ENCODE results near the gene ESYT1. TPM values are rescaled to one million over a fixed set of nuclear protein-coding genes. Genes with fewer than 3 reads are reported as not detected.

Gene ESYT1
- total and polyA plus RNA-seq, 9 of the 15 experiments (the other 6 are each of a cell fraction or from before 2014, with no cell fraction given) = 132 to 420 (median 164) TPM

DNA sequence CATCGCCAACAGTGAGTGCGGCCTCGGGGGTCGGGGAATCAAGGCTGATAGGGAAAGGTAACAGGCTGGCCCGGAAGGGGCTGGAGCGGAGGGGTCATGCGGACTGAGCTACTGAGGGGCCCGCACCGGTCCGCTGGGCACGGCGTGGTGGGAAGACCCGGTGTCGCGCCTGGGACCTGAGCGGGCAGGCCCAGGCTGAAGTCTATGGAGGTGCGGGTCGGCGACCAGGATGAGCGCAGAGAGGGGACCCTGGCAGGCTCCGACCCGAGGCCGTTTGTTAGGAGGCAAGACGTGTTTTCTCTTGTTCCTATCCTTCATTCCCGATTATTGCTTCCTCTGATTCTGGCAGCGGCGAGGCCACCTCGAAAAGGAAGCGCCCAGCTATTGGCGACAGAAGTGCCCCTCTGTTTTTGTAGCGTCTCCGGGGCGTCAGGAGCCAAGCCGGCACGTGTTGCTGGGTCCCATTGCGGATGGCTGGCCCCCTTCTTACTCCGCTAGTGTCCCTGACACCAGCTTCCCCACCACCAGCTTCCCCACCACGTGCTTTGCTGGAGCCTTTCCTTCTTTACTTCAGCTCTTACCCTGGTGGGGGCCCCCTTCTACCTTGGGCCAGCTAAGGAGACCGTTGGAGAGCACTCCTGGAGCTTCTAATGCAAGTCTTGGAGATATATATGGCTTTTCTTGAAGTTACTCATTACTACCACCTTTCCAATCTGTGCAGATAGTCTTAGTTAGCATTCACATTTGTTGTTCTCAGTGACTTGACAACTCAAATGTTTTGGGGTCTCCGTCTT lies 23.1 kb upstream of the ESYT1 start (continued):
- TF ChIP-seq, protein P1, sequence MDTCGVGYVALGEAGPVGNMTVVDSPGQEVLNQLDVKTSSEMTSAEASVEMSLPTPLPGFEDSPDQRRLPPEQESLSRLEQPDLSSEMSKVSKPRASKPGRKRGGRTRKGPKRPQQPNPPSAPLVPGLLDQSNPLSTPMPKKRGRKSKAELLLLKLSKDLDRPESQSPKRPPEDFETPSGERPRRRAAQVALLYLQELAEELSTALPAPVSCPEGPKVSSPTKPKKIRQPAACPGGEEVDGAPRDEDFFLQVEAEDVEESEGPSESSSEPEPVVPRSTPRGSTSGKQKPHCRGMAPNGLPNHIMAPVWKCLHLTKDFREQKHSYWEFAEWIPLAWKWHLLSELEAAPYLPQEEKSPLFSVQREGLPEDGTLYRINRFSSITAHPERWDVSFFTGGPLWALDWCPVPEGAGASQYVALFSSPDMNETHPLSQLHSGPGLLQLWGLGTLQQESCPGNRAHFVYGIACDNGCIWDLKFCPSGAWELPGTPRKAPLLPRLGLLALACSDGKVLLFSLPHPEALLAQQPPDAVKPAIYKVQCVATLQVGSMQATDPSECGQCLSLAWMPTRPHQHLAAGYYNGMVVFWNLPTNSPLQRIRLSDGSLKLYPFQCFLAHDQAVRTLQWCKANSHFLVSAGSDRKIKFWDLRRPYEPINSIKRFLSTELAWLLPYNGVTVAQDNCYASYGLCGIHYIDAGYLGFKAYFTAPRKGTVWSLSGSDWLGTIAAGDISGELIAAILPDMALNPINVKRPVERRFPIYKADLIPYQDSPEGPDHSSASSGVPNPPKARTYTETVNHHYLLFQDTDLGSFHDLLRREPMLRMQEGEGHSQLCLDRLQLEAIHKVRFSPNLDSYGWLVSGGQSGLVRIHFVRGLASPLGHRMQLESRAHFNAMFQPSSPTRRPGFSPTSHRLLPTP (IDR thresholded peaks at IDR 0.05; ENCODE audit: borderline replicate concordance, extremely low read depth, insufficient read length) = no peak
- TF ChIP-seq RBBP5 (IDR thresholded peaks at IDR 0.05; ENCODE audit: borderline replicate concordance, insufficient read depth, low read length, poor library complexity, severe bottlenecking) (peak; percentile 49), PRMT5 (CRISPR knock-in tag; IDR thresholded peaks at IDR 0.05) (0 out of 2 replicates have a peak, but pooled peaks have one; percentile 24), MTA1 (IDR thresholded peaks at IDR 0.05; ENCODE audit: borderline replicate concordance) (no peak), THRAP3 (IDR thresholded peaks at IDR 0.05; ENCODE audit: borderline replicate concordance) (peak; percentile 20; the same call in 1 of the 2 replicates), ZNF445 (CRISPR knock-in tag; IDR thresholded peaks at IDR 0.05; ENCODE audit: low read depth) (no peak), USF2 (CRISPR knock-in tag; IDR thresholded peaks at IDR 0.05) (peak; percentile 51; the same call in 1 of the 2 replicates), FOXK2 (conservative IDR thresholded peaks at IDR 0.05 in 1 of 2, IDR thresholded peaks at IDR 0.05 in 1 of 2; ENCODE audit: low read depth in 2 of 2) (0 out of 4 replicates have a peak, but pooled peaks have one; percentile 8 to 11), CCNT2 (IDR thresholded peaks at IDR 0.05; ENCODE audit: borderline replicate concordance, extremely low read depth, insufficient read length, low read depth, low read length) (peak; percentile 17), CTCFL (IDR thresholded peaks at IDR 0.05; ENCODE audit: borderline replicate concordance, insufficient read depth, low read depth, low read length, poor library complexity, severe bottlenecking) (peak; percentile 60), GATAD2A (IDR thresholded peaks at IDR 0.05) (no peak), ZBTB17 (CRISPR knock-in tag; IDR thresholded peaks at IDR 0.05) (0 out of 2 replicates have a peak, but pooled peaks have one; percentile 31), ELF4 (CRISPR knock-in tag; IDR thresholded peaks at IDR 0.05) (no peak), FIP1L1 (IDR thresholded peaks at IDR 0.05; ENCODE audit: low read depth, low read length, poor library complexity, severe bottlenecking) (no peak), ZNF197 (CRISPR knock-in tag; IDR thresholded peaks at IDR 0.05; ENCODE audit: low read depth) (no peak)
- TF ChIP-seq, protein P2, sequence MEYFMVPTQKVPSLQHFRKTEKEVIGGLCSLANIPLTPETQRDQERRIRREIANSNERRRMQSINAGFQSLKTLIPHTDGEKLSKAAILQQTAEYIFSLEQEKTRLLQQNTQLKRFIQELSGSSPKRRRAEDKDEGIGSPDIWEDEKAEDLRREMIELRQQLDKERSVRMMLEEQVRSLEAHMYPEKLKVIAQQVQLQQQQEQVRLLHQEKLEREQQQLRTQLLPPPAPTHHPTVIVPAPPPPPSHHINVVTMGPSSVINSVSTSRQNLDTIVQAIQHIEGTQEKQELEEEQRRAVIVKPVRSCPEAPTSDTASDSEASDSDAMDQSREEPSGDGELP (CRISPR knock-in tag; IDR thresholded peaks at IDR 0.05; ENCODE audit: borderline replicate concordance) = no peak
- TF ChIP-seq, protein P3, sequence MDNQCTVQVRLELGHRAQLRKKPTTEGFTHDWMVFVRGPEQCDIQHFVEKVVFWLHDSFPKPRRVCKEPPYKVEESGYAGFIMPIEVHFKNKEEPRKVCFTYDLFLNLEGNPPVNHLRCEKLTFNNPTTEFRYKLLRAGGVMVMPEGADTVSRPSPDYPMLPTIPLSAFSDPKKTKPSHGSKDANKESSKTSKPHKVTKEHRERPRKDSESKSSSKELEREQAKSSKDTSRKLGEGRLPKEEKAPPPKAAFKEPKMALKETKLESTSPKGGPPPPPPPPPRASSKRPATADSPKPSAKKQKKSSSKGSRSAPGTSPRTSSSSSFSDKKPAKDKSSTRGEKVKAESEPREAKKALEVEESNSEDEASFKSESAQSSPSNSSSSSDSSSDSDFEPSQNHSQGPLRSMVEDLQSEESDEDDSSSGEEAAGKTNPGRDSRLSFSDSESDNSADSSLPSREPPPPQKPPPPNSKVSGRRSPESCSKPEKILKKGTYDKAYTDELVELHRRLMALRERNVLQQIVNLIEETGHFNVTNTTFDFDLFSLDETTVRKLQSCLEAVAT (IDR thresholded peaks at IDR 0.05) = 0 out of 4 replicates have a peak, but pooled peaks of 1 of the 2 experiments have one; percentile 55

Data from K562 (cell line).